HEK293 (cell line): Measurements from ENCODE around the gene COX6A2.

Source experiments
- PBX3 ChIP-seq: sonication (generic); formaldehyde crosslinking; IDR thresholded peaks from 2 replicates; pipeline ENCODE4 v1.8.1; 2022; ENCODE audit warnings: mild to moderate bottlenecking, moderate library complexity, missing genetic modification reagents
- SP2 ChIP-seq: fragments of 450-650 bp; formaldehyde crosslinking; IDR thresholded peaks from 2 replicates; pipeline ENCODE4 v1.5.1; 2016; ENCODE audit warnings: missing biosample characterization, missing genetic modification characterization
- ZBTB17 ChIP-seq: fragments of 450-650 bp; formaldehyde crosslinking; IDR thresholded peaks from 2 replicates; pipeline ENCODE4 v1.5.1; 2016; ENCODE audit warnings: missing biosample characterization, missing genetic modification characterization
- ZNF114 ChIP-seq: fragments of 450-650 bp; formaldehyde crosslinking; IDR thresholded peaks from 2 replicates; pipeline ENCODE4 v1.5.0; 2017; ENCODE audit warnings: missing biosample characterization, missing genetic modification characterization
- ZNF175 ChIP-seq: fragments of 450-650 bp; formaldehyde crosslinking; IDR thresholded peaks from 2 replicates; pipeline ENCODE4 v1.5.1; 2016; ENCODE audit warnings: missing biosample characterization, missing genetic modification characterization
- ZNF266 ChIP-seq: fragments of 450-650 bp; formaldehyde crosslinking; IDR thresholded peaks from 2 replicates; pipeline ENCODE4 v1.5.1; 2016; ENCODE audit warnings: missing biosample characterization, missing genetic modification characterization, low read depth
- ZNF391 ChIP-seq: fragments of 450-650 bp; formaldehyde crosslinking; IDR thresholded peaks from 2 replicates; pipeline ENCODE4 v1.5.1; 2016; ENCODE audit warnings: low read depth, missing biosample characterization, missing genetic modification characterization, borderline replicate concordance
- ZNF530 ChIP-seq: fragments of 450-650 bp; formaldehyde crosslinking; IDR thresholded peaks from 2 replicates; pipeline ENCODE4 v1.5.1; 2016; ENCODE audit warnings: low read depth, missing biosample characterization, missing genetic modification characterization
- ZNF776 ChIP-seq: fragments of 450-650 bp; formaldehyde crosslinking; IDR thresholded peaks from 2 replicates; pipeline ENCODE4 v1.5.0; 2017; ENCODE audit warnings: missing biosample characterization, missing genetic modification characterization, borderline replicate concordance
- TF ChIP-seq, protein P1 (sequence below): fragments of 450-650 bp; formaldehyde crosslinking; IDR thresholded peaks from 2 replicates; pipeline ENCODE4 v1.5.1; 2016; ENCODE audit warnings: missing biosample characterization, missing genetic modification characterization
- TF ChIP-seq, protein P2 (sequence below): fragments of 450-650 bp; formaldehyde crosslinking; IDR thresholded peaks from 2 replicates; pipeline ENCODE4 v1.5.0; 2017; ENCODE audit warnings: missing biosample characterization, missing genetic modification characterization, borderline replicate concordance
- TF ChIP-seq, protein P3 (sequence below): fragments of 450-650 bp; formaldehyde crosslinking; IDR thresholded peaks from 2 replicates; pipeline ENCODE4; 2016; ENCODE audit warnings: missing biosample characterization, missing genetic modification characterization

GRCh38 chr16:31477220-31478216 is 49.4 kb upstream of the COX6A2 start:
- TF ChIP-seq ZNF175 (tag by site-specific recombination): no peak
- TF ChIP-seq, protein P1, sequence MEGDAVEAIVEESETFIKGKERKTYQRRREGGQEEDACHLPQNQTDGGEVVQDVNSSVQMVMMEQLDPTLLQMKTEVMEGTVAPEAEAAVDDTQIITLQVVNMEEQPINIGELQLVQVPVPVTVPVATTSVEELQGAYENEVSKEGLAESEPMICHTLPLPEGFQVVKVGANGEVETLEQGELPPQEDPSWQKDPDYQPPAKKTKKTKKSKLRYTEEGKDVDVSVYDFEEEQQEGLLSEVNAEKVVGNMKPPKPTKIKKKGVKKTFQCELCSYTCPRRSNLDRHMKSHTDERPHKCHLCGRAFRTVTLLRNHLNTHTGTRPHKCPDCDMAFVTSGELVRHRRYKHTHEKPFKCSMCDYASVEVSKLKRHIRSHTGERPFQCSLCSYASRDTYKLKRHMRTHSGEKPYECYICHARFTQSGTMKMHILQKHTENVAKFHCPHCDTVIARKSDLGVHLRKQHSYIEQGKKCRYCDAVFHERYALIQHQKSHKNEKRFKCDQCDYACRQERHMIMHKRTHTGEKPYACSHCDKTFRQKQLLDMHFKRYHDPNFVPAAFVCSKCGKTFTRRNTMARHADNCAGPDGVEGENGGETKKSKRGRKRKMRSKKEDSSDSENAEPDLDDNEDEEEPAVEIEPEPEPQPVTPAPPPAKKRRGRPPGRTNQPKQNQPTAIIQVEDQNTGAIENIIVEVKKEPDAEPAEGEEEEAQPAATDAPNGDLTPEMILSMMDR (tag by site-specific recombination): no peak
- no peak for TF ChIP-seq ZNF391 (tag by site-specific recombination)
- TF ChIP-seq ZNF114 (tag by site-specific recombination): no peak
- TF ChIP-seq ZNF530 (tag by site-specific recombination): no peak
- no peak for TF ChIP-seq PBX3 (CRISPR knock-in tag)
- TF ChIP-seq ZNF266 (tag by site-specific recombination): no peak
- TF ChIP-seq, protein P2, sequence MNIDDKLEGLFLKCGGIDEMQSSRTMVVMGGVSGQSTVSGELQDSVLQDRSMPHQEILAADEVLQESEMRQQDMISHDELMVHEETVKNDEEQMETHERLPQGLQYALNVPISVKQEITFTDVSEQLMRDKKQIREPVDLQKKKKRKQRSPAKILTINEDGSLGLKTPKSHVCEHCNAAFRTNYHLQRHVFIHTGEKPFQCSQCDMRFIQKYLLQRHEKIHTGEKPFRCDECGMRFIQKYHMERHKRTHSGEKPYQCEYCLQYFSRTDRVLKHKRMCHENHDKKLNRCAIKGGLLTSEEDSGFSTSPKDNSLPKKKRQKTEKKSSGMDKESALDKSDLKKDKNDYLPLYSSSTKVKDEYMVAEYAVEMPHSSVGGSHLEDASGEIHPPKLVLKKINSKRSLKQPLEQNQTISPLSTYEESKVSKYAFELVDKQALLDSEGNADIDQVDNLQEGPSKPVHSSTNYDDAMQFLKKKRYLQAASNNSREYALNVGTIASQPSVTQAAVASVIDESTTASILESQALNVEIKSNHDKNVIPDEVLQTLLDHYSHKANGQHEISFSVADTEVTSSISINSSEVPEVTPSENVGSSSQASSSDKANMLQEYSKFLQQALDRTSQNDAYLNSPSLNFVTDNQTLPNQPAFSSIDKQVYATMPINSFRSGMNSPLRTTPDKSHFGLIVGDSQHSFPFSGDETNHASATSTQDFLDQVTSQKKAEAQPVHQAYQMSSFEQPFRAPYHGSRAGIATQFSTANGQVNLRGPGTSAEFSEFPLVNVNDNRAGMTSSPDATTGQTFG: no peak
- TF ChIP-seq ZNF776: no peak
- TF ChIP-seq ZBTB17: no peak
- TF ChIP-seq, protein P3, sequence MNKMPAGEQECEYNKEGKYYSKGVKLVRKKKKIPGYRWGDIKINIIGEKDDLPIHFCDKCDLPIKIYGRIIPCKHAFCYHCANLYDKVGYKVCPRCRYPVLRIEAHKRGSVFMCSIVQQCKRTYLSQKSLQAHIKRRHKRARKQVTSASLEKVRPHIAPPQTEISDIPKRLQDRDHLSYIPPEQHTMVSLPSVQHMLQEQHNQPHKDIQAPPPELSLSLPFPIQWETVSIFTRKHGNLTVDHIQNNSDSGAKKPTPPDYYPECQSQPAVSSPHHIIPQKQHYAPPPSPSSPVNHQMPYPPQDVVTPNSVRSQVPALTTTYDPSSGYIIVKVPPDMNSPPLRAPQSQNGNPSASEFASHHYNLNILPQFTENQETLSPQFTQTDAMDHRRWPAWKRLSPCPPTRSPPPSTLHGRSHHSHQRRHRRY (tag by site-specific recombination): no peak
- no peak for TF ChIP-seq SP2 (tag by site-specific recombination)
